Measurements from ENCODE around the gene FFAR3.

Gene FFAR3

GRCh38 chr19:35381318-35381717, 23.1 kb downstream of the FFAR3 start:
- FAIRE-seq (no peak), DNase-seq (ENCODE audit: insufficient read length) (no peak)
- TF ChIP-seq POLR2A (IDR thresholded peaks at IDR 0.05; ENCODE audit: low read depth, low read length): no peak
- TF ChIP-seq TAF1 (IDR thresholded peaks at IDR 0.05; ENCODE audit: borderline replicate concordance, low read depth, low read length): no peak
- TF ChIP-seq POLR2AphosphoS5 (IDR thresholded peaks at IDR 0.05; ENCODE audit: low read depth, low read length): no peak

GRCh38 chr19:35381926-35382325, 23.7 kb downstream of the FFAR3 start:
- DNase-seq (ENCODE audit: insufficient read length) (no peak), FAIRE-seq (no peak)
- no peak for TF ChIP-seq TAF1 (IDR thresholded peaks at IDR 0.05; ENCODE audit: borderline replicate concordance, low read depth, low read length)
- TF ChIP-seq POLR2AphosphoS5 (IDR thresholded peaks at IDR 0.05; ENCODE audit: low read depth, low read length): no peak
- no peak for TF ChIP-seq POLR2A (IDR thresholded peaks at IDR 0.05; ENCODE audit: low read depth, low read length)

GRCh38 chr19:35383536-35383935, 25.3 kb downstream of the FFAR3 start:
- TF ChIP-seq POLR2A (IDR thresholded peaks at IDR 0.05; ENCODE audit: low read depth, low read length) (no peak), TAF1 (IDR thresholded peaks at IDR 0.05; ENCODE audit: borderline replicate concordance, low read depth, low read length) (no peak), POLR2AphosphoS5 (IDR thresholded peaks at IDR 0.05; ENCODE audit: low read depth, low read length) (no peak)
- no peak for FAIRE-seq

GRCh38 chr19:35388277-35389054, 30.2 kb downstream of the FFAR3 start:
- no peak for FAIRE-seq
- TF ChIP-seq POLR2AphosphoS5 (IDR thresholded peaks at IDR 0.05; ENCODE audit: low read depth, low read length) (no peak), POLR2A (IDR thresholded peaks at IDR 0.05; ENCODE audit: low read depth, low read length) (no peak), TAF1 (IDR thresholded peaks at IDR 0.05; ENCODE audit: borderline replicate concordance, low read depth, low read length) (no peak)
- no peak for DNase-seq (ENCODE audit: insufficient read length)

More at GRCh38 chr19:35383536-35383935, 25.3 kb downstream of the FFAR3 start:
- DNase-seq (ENCODE audit: insufficient read length): no peak

- DNase-seq (ENCODE audit: insufficient read length) (no peak), FAIRE-seq (no peak)
- TF ChIP-seq POLR2A (IDR thresholded peaks at IDR 0.05; ENCODE audit: low read depth, low read length): no peak
- no peak for TF ChIP-seq TAF1 (IDR thresholded peaks at IDR 0.05; ENCODE audit: borderline replicate concordance, low read depth, low read length)
Observed at GRCh38 chr19:35389192-35389861, 31.1 kb downstream of the FFAR3 start.

- FAIRE-seq: peak; percentile 9
- DNase-seq (ENCODE audit: insufficient read length): no peak
- TF ChIP-seq TAF1 (IDR thresholded peaks at IDR 0.05; ENCODE audit: borderline replicate concordance, low read depth, low read length) (no peak), POLR2AphosphoS5 (IDR thresholded peaks at IDR 0.05; ENCODE audit: low read depth, low read length) (no peak), POLR2A (IDR thresholded peaks at IDR 0.05; ENCODE audit: low read depth, low read length) (no peak)
Observed at GRCh38 chr19:35392742-35393715, 34.8 kb downstream of the FFAR3 start.

GRCh38 chr19:35395382-35396199, 37.3 kb downstream of the FFAR3 start:
- FAIRE-seq: no peak
- no peak for DNase-seq (ENCODE audit: insufficient read length)
- TF ChIP-seq POLR2A (IDR thresholded peaks at IDR 0.05; ENCODE audit: low read depth, low read length): no peak
- no peak for TF ChIP-seq POLR2AphosphoS5 (IDR thresholded peaks at IDR 0.05; ENCODE audit: low read depth, low read length)
- TF ChIP-seq TAF1 (IDR thresholded peaks at IDR 0.05; ENCODE audit: borderline replicate concordance, low read depth, low read length): no peak

GRCh38 chr19:35396240-35396885, 38.1 kb downstream of the FFAR3 start:
- no peak for TF ChIP-seq TAF1 (IDR thresholded peaks at IDR 0.05; ENCODE audit: borderline replicate concordance, low read depth, low read length)
- TF ChIP-seq POLR2AphosphoS5 (IDR thresholded peaks at IDR 0.05; ENCODE audit: low read depth, low read length): no peak
- no peak for TF ChIP-seq POLR2A (IDR thresholded peaks at IDR 0.05; ENCODE audit: low read depth, low read length)
- no peak for DNase-seq (ENCODE audit: insufficient read length)
- no peak for FAIRE-seq

GRCh38 chr19:35397064-35397463, 38.8 kb downstream of the FFAR3 start:
- DNase-seq (ENCODE audit: insufficient read length): no peak
- no peak for FAIRE-seq
- TF ChIP-seq POLR2A (IDR thresholded peaks at IDR 0.05; ENCODE audit: low read depth, low read length): no peak
- TF ChIP-seq POLR2AphosphoS5 (IDR thresholded peaks at IDR 0.05; ENCODE audit: low read depth, low read length): no peak

- FAIRE-seq (no peak), DNase-seq (ENCODE audit: insufficient read length) (no peak)
- no peak for TF ChIP-seq POLR2A (IDR thresholded peaks at IDR 0.05; ENCODE audit: low read depth, low read length)
- TF ChIP-seq POLR2AphosphoS5 (IDR thresholded peaks at IDR 0.05; ENCODE audit: low read depth, low read length): no peak
- TF ChIP-seq TAF1 (IDR thresholded peaks at IDR 0.05; ENCODE audit: borderline replicate concordance, low read depth, low read length): no peak
Observed at GRCh38 chr19:35398570-35398969, 40.3 kb downstream of the FFAR3 start.

Measured in GM12892 (cell line).